Measurements from ENCODE around the gene PGBD5. TPM values are rescaled to one million over a fixed set of nuclear protein-coding genes. Genes with fewer than 3 reads are reported as not detected.

Gene PGBD5
- total RNA-seq, 2 experiments from 2014 or later, result not detected

GRCh38 chr1:230330157-230330556, 96.0 kb downstream of the PGBD5 start:
- no peak overlapping the region for H3K27ac Mint-ChIP-seq
- H3K36me3 Mint-ChIP-seq (ENCODE audit: low read depth), result no peaks in the 10 kb centered on the region
- POLR2A ChIA-PET, result no interaction called here
- DNase-seq, result no peak
- H3K4me3 Mint-ChIP-seq, result no peak overlapping the region
- CTCF ChIA-PET, result no interaction called here
- ATAC-seq, result no peak
- H3K9me3 Mint-ChIP-seq, result no peaks in the 10 kb centered on the region
- TF ChIP-seq CTCF (IDR thresholded peaks at IDR 0.05), result no peak
- peaks cover 1% of the 10 kb centered on the region for H3K27me3 Mint-ChIP-seq
- peaks cover 7% of the 10 kb centered on the region for H3K4me1 Mint-ChIP-seq (ENCODE audit: low read depth)
- intact Hi-C loops (cut with micrococcal nuclease), result no loop called here

DNA sequence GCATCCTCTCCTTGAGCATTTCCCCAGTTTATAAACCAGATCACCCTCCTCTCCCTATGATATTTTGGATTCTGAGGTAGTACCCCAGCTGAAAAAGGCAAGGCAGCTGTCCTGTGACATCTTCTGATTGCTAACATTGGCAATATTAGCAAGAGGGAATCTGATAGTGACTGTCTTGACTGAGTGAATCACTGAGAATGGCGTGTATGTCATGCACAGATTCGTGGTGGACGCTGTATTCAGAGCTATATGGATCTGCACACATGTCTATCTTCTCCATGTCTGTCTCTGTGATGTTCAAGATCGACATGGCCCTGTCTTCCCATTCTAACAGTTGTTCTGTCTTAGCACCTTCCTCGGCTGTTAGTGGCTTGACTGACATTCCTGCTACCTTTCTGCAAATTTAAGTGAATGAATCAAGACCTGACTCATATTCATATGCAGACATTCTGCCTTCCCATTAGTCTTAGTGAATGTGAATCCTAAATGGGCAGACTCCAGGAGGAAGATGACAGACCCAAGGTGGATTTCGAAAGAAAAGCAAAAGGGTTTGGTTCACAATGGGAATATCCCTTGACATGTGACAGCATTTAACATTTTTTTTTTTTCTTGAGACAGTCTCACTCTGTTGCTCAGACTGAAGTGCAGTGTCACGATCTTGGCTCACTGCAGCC, 97.7 kb downstream of the PGBD5 start:
- Mint-ChIP-seq H3K36me3 (ENCODE audit: low read depth) (no peaks in the 10 kb centered on the region), H3K27ac (peak overlapping the region; percentile 12), H3K27me3 (no peaks in the 10 kb centered on the region), H3K9me3 (no peaks in the 10 kb centered on the region), H3K4me3 (no peak overlapping the region), H3K4me1 (ENCODE audit: low read depth) (peaks cover 7% of the 10 kb centered on the region)
- no peak for TF ChIP-seq CTCF (IDR thresholded peaks at IDR 0.05)
- DNase-seq (no peak), ATAC-seq (no peak)
- POLR2A ChIA-PET, result no interaction called here
- intact Hi-C loops (cut with micrococcal nuclease), result no loop called here
- CTCF ChIA-PET, result no interaction called here

DNA sequence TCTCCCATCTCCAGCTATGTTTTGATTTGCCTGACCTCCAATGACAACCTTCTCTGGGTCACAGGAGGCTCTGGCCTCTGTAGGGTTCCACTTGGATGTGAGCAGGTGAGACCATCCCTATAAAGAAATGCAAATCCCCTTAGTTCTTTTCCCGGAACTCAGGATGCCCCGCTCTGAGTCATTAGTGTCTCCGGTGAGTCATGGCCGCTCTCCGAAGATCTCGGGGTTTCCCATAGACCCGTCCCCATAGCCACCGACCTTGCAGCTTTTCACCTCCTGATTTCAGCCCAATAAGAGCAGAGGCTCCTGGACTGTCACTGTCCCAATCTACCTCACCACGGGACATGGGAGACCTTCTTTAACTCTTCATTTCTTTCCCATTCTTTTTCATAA, 98.2 kb downstream of the PGBD5 start:
- peak; percentile 80 for ATAC-seq
- no peaks in the 10 kb centered on the region for H3K27me3 Mint-ChIP-seq
- CTCF ChIA-PET, result no interaction called here

DNA sequence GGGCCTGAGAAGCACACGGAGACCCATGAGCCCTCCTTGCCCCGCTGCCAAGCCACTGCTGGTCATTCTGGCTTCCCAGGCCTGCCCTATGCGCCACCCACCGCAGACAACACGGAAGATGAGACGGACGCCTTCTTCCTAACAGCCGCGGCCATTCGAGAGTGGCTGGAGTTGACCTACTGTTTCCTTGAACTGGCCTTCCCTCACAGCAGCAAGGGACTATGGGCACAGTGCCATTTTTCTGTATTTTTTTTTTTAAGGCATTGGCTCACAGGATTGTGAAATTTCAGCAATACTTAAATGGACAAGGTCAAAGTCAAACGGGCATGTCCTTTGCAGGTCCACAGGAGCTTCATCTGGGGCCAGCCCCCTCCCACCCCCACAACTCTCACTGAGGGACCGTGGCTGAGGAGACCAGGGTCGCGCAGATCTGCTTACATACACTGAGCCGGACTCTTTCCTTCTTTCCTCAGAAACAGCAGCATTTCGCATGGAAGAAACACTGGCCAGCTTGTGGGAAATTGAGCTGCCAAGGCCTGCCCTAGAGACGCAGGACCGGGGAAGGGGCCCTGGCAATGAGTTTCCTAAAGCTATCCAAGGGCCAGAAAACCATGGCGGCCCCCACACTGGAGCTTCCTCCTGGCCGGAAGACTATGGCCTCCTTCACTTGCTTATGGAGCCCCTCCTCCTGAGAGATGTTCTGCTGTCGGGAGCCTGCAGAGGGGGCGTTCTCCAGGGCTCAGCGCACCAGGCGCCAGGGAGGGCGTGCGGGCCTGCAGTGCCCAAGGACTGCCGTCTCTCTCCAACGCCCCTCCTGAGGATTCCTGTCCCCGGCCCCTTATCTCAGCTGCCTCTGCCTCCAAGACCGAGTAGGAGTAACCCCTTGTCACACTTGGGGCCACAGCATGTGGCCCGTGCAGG, 98.9 kb downstream of the PGBD5 start:
- ATAC-seq, result no peak
- POLR2A ChIA-PET, result no interaction called here

More for the DNA sequence above, 98.2 kb downstream of the PGBD5 start:
- POLR2A ChIA-PET, result no interaction called here
- no peaks in the 10 kb centered on the region for H3K36me3 Mint-ChIP-seq (ENCODE audit: low read depth)
- intact Hi-C loops (cut with micrococcal nuclease), result no loop called here
- DNase-seq, result peak; percentile 51
- no peaks in the 10 kb centered on the region for H3K9me3 Mint-ChIP-seq
- H3K4me3 Mint-ChIP-seq, result no peak overlapping the region
- H3K4me1 Mint-ChIP-seq (ENCODE audit: low read depth), result peaks cover 7% of the 10 kb centered on the region
- no peak for TF ChIP-seq CTCF (IDR thresholded peaks at IDR 0.05)
- peak overlapping the region; percentile 12 for H3K27ac Mint-ChIP-seq

More for the DNA sequence above, 98.9 kb downstream of the PGBD5 start:
- no peaks in the 10 kb centered on the region for H3K36me3 Mint-ChIP-seq (ENCODE audit: low read depth)
- peaks cover 7% of the 10 kb centered on the region for H3K4me1 Mint-ChIP-seq (ENCODE audit: low read depth)
- intact Hi-C loops (cut with micrococcal nuclease), result no loop called here
- no peaks in the 10 kb centered on the region for H3K27me3 Mint-ChIP-seq
- TF ChIP-seq CTCF (IDR thresholded peaks at IDR 0.05), result no peak
- H3K27ac Mint-ChIP-seq, result no peak overlapping the region
- CTCF ChIA-PET, result no interaction called here
- no peak overlapping the region for H3K4me3 Mint-ChIP-seq
- DNase-seq, result no peak
- no peaks in the 10 kb centered on the region for H3K9me3 Mint-ChIP-seq
